COLO668 (cell line): ENCODE data around the gene SNX19.
"Not testable (repeated sequence)": the region's sequence is repeated elsewhere in the genome, so short reads cannot be mapped to it uniquely, and the experiment has no call there.

Experiments used
- DNase-seq: peaks from one replicate; lab custom pipeline; 2025; ENCODE audit not compliant: unreplicated experiment; lab: John Stamatoyannopoulos, UW

Gene SNX19

GRCh38 chr11:130874396-130874795 is 41.9 kb downstream of the SNX19 start:
- DNase-seq: no peak

- DNase-seq: no peak
Measured at GRCh38 chr11:130873761-130874160, 42.5 kb downstream of the SNX19 start.

- no peak for DNase-seq
Measured at GRCh38 chr11:130872981-130873380, 43.3 kb downstream of the SNX19 start.

GRCh38 chr11:130872513-130872912 is 43.8 kb downstream of the SNX19 start:
- no peak for DNase-seq

- no peak for DNase-seq
Measured at GRCh38 chr11:130872102-130872501, 44.2 kb downstream of the SNX19 start.

- DNase-seq: no peak
Measured at GRCh38 chr11:130871616-130872015, 44.7 kb downstream of the SNX19 start.

- no peak for DNase-seq
Measured at GRCh38 chr11:130868721-130869390, 47.4 kb downstream of the SNX19 start.

- no peak for DNase-seq
Measured at GRCh38 chr11:130868086-130868710, 48.1 kb downstream of the SNX19 start.

GRCh38 chr11:130866831-130867230 is 49.4 kb downstream of the SNX19 start:
- no peak for DNase-seq

- no peak for DNase-seq
Measured at GRCh38 chr11:130865774-130866114, 50.5 kb downstream of the SNX19 start.

GRCh38 chr11:130865091-130865773 is 51.0 kb downstream of the SNX19 start:
- DNase-seq: no peak

GRCh38 chr11:130861902-130862860 is 54.1 kb downstream of the SNX19 start:
- DNase-seq: peak; percentile 89

- no peak for DNase-seq
Measured at GRCh38 chr11:130861283-130861682, 55.0 kb downstream of the SNX19 start.

- no peak for DNase-seq
Measured at GRCh38 chr11:130859886-130860285, 56.4 kb downstream of the SNX19 start.

GRCh38 chr11:130858215-130858614 is 58.1 kb downstream of the SNX19 start:
- no peak for DNase-seq

GRCh38 chr11:130855707-130856106 is 60.6 kb downstream of the SNX19 start:
- DNase-seq: not testable (repeated sequence)

GRCh38 chr11:130854483-130854882 is 61.8 kb downstream of the SNX19 start:
- DNase-seq: no peak

- no peak for DNase-seq
Measured at GRCh38 chr11:130852589-130852988, 63.7 kb downstream of the SNX19 start.

- no peak for DNase-seq
Measured at GRCh38 chr11:130850185-130850944, 65.9 kb downstream of the SNX19 start.

GRCh38 chr11:130849215-130849568 is 67.1 kb downstream of the SNX19 start:
- no peak for DNase-seq
